ENCODE data around the gene DPPA4. TPM values are rescaled to one million over a fixed set of nuclear protein-coding genes. Genes with fewer than 3 reads are reported as not detected.

DPPA4 gene
- total RNA-seq, 6 donors from 2014 or later: 0.37 to 0.77 TPM; not detected in 4

DNA sequence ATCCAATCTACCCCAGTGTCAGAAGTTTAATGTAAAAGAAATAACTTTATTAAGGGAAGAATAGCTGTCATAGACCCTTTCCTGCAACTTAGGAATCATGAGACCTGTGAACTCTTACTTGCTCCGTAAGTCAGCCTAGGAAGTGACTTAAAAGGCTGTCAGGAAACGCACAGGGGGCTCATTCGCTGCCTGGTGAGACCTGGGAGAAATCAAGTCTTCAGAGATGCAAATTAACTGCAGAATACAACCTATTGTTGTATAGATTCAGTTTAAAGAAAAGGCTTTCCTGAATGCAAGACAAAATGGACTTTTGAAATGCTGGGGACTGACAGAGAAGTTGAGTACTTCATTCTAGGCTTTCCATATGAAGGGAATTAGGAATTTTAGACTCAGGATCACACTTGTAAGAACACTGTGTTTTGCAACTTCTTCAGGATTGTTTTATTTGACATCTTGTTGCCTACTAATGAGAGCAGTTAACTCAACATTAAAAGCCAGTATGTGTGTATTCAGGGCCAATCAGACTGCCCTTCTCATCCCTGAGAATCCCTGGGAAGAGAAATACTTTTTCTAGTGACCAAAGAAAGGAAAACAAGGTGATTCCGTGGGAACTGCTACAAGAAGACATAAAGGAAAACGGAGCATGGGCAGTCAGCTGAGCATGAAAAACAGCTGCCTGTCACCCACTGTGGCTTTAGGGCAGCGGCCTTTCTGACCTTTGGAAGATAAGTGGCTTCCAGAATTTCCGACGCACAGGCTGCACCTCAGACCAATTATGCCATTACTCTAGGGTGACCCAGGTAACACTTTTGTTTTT lies 18.5 kb upstream of the DPPA4 start:
- WGBS, 2 donors: 55 to 57% methylated on average over 8 of the region's 8 CpGs
- no peak for ATAC-seq (ENCODE audit: low FRiP score in 2 of 2)

DNA sequence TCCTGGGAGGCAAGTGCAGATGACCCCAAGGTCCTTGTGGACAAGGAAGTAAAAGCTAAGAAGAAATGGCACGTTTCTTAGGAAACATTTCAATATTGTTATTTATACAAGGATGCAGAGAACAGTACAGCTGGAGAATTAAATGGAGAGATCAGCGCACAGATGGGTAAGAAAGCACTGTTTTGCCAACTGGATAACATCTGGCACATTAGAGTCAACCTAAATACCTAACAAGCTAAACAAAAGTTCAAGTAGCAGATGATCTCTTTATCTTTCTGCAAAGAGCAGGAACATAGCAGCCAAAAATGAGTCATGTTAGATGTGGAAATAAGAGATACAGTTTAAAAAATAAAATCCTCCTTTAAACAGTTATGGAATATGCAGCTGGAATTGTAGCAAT lies 15.7 kb upstream of the DPPA4 start:
- no peak overlapping the region for H3K27ac ChIP-seq
- H3K27me3 ChIP-seq: no peaks in the 10 kb centered on the region
- no peaks in the 10 kb centered on the region for H3K9me3 ChIP-seq
- H3K4me1 ChIP-seq: no peaks in the 10 kb centered on the region
- ATAC-seq (ENCODE audit: low FRiP score in 2 of 2) (no peak), DNase-seq (no peak)
- no peak overlapping the region for H3K4me3 ChIP-seq
- no peaks in the 10 kb centered on the region for H3K36me3 ChIP-seq
- TF ChIP-seq, protein P1, sequence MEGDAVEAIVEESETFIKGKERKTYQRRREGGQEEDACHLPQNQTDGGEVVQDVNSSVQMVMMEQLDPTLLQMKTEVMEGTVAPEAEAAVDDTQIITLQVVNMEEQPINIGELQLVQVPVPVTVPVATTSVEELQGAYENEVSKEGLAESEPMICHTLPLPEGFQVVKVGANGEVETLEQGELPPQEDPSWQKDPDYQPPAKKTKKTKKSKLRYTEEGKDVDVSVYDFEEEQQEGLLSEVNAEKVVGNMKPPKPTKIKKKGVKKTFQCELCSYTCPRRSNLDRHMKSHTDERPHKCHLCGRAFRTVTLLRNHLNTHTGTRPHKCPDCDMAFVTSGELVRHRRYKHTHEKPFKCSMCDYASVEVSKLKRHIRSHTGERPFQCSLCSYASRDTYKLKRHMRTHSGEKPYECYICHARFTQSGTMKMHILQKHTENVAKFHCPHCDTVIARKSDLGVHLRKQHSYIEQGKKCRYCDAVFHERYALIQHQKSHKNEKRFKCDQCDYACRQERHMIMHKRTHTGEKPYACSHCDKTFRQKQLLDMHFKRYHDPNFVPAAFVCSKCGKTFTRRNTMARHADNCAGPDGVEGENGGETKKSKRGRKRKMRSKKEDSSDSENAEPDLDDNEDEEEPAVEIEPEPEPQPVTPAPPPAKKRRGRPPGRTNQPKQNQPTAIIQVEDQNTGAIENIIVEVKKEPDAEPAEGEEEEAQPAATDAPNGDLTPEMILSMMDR (IDR thresholded peaks at IDR 0.05): no peak
- TF ChIP-seq EP300 (IDR thresholded peaks at IDR 0.05) (no peak), POLR2A (IDR thresholded peaks at IDR 0.05) (no peak), POLR2AphosphoS5 (IDR thresholded peaks at IDR 0.05) (no peak)
- 52 to 56% methylated on average over 2 of the region's 2 CpGs for WGBS, 2 donors

More for the DNA sequence above, 18.5 kb upstream of the DPPA4 start:
- H3K36me3 ChIP-seq: no peaks in the 10 kb centered on the region
- no peak for TF ChIP-seq POLR2A (IDR thresholded peaks at IDR 0.05)
- TF ChIP-seq, protein P1 (IDR thresholded peaks at IDR 0.05): no peak
- no peak for TF ChIP-seq POLR2AphosphoS5 (IDR thresholded peaks at IDR 0.05)
- TF ChIP-seq EP300 (IDR thresholded peaks at IDR 0.05): no peak
- no peak for DNase-seq
- no peak overlapping the region for H3K27ac ChIP-seq
- H3K9me3 ChIP-seq: no peaks in the 10 kb centered on the region
- H3K27me3 ChIP-seq: no peaks in the 10 kb centered on the region
- H3K4me1 ChIP-seq: no peaks in the 10 kb centered on the region
- H3K4me3 ChIP-seq: no peak overlapping the region

DNA sequence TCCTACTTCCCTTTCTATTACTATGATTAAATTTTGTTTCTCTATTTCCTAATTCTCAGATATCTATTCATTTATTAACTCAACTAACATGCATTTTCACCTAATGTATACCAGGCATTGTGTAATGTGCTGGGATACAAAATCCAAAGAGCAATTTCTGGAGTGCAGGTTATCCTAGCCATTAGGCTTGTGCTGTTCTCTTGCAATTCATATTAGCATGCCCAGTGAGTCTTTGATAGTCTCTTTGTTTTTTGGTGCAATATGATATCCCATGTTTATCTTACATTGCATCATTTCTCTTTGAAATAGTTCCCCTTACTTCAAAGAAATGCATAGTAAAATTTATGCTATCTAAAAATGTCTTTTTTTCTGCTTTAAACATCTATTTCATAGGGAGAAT lies 13.9 kb upstream of the DPPA4 start:
- H3K4me3 ChIP-seq: no peak overlapping the region
- H3K9me3 ChIP-seq: no peaks in the 10 kb centered on the region
- DNase-seq (no peak), ATAC-seq (ENCODE audit: low FRiP score in 2 of 2) (no peak)
- no peaks in the 10 kb centered on the region for H3K27me3 ChIP-seq
- no peaks in the 10 kb centered on the region for H3K4me1 ChIP-seq
- H3K27ac ChIP-seq: no peak overlapping the region
- no peaks in the 10 kb centered on the region for H3K36me3 ChIP-seq
- TF ChIP-seq POLR2A (IDR thresholded peaks at IDR 0.05): no peak
- TF ChIP-seq, protein P1 (IDR thresholded peaks at IDR 0.05): no peak
- no peak for TF ChIP-seq EP300 (IDR thresholded peaks at IDR 0.05)
- no peak for TF ChIP-seq POLR2AphosphoS5 (IDR thresholded peaks at IDR 0.05)

DNA sequence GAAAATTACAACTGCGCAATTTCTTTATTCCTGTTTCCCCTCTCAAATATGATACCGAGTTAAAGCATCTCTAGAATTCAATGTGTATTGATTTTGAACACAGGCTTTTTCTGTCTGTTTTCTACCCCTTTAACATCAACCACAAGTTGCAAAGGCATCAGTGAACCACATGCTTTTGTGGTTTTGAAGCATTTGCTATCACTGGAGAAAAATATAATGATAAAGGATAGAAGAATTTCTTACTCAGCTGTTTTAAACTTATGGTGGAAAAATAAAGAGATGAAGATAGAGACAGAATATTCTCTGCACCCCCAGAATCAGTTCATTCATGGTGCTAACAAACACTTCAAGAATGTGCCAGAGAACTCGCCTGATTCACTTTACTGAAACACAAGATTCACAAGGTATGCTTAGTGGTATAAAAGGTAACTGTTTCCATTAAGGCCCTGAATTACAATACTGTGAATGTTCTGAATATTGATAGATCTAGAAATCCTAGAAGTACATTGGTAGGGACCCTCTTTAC lies 9.5 kb upstream of the DPPA4 start:
- Histone ChIP-seq H3K27me3 (no peaks in the 10 kb centered on the region), H3K9me3 (no peaks in the 10 kb centered on the region), H3K4me1 (no peaks in the 10 kb centered on the region), H3K27ac (no peak overlapping the region), H3K36me3 (no peaks in the 10 kb centered on the region), H3K4me3 (no peak overlapping the region)
- TF ChIP-seq POLR2A (IDR thresholded peaks at IDR 0.05): no peak
- TF ChIP-seq EP300 (IDR thresholded peaks at IDR 0.05): no peak
- ATAC-seq (ENCODE audit: low FRiP score in 2 of 2): no peak
- DNase-seq: no peak
- WGBS, 2 donors: 87 to 92% methylated on average over 3 of the region's 3 CpGs

DNA sequence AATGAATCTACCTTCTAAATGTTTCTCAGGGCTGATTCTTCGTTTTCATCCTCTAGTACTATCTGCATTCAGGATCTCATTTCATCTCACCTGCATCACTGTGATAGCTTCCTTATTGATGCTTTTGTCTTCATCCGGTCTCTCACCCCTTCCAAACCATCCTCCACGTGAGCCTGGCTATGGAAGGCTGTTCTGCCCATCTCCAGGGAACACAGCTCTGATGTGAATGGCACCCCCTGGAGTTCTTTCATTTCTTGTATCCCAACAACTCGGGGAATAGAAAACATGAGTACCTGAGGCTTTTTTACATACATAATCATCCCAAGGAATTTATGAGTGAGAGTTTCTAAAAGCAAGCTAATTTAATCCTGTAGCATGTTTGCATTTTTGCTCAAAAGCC lies 8.8 kb upstream of the DPPA4 start:
- 67 to 82% methylated on average over 4 of the region's 4 CpGs for WGBS, 2 donors
- Histone ChIP-seq H3K36me3 (no peaks in the 10 kb centered on the region), H3K27ac (no peak overlapping the region), H3K4me3 (no peak overlapping the region), H3K27me3 (no peaks in the 10 kb centered on the region), H3K4me1 (no peaks in the 10 kb centered on the region), H3K9me3 (no peaks in the 10 kb centered on the region)
- no peak for ATAC-seq (ENCODE audit: low FRiP score in 2 of 2)
- no peak for TF ChIP-seq EP300 (IDR thresholded peaks at IDR 0.05)
- TF ChIP-seq POLR2A (IDR thresholded peaks at IDR 0.05): no peak
- no peak for TF ChIP-seq POLR2AphosphoS5 (IDR thresholded peaks at IDR 0.05)
- TF ChIP-seq, protein P1 (IDR thresholded peaks at IDR 0.05): no peak
- no peak for DNase-seq
